A673 (cell line): Measurements from ENCODE around the gene ZNF595.

Source experiments
- CTCF ChIP-seq: fragments of 300-800, 200-600 bp; sonication (generic); conservative IDR thresholded peaks from 2 replicates; pipeline ENCODE4 v1.5.1; 2017; ENCODE audit warnings: low read depth, mild to moderate bottlenecking, antibody characterized with exemption, low read length, moderate library complexity, mixed read lengths
- EZH2 ChIP-seq: fragments of 200-600 bp; sonication (generic); IDR thresholded peaks from 2 replicates; pipeline ENCODE4 v1.6.1; 2017; ENCODE audit warnings: borderline replicate concordance, low read depth, mild to moderate bottlenecking, mixed read lengths, antibody characterized with exemption, low read length; ENCODE audit not compliant: poor library complexity, severe bottlenecking

GRCh38 chr4:121408-122084 is 68.4 kb downstream of the ZNF595 start:
- TF ChIP-seq CTCF (no peak), EZH2 (no peak)
